ENCODE data around the gene SCAND1.
A peak's percentile ranks its signal among the peaks of the same experiment; 100 is the strongest.
"Not testable (repeated sequence)": the region's sequence is repeated elsewhere in the genome, so short reads cannot be mapped to it uniquely, and the experiment has no call there.

Gene SCAND1

DNA sequence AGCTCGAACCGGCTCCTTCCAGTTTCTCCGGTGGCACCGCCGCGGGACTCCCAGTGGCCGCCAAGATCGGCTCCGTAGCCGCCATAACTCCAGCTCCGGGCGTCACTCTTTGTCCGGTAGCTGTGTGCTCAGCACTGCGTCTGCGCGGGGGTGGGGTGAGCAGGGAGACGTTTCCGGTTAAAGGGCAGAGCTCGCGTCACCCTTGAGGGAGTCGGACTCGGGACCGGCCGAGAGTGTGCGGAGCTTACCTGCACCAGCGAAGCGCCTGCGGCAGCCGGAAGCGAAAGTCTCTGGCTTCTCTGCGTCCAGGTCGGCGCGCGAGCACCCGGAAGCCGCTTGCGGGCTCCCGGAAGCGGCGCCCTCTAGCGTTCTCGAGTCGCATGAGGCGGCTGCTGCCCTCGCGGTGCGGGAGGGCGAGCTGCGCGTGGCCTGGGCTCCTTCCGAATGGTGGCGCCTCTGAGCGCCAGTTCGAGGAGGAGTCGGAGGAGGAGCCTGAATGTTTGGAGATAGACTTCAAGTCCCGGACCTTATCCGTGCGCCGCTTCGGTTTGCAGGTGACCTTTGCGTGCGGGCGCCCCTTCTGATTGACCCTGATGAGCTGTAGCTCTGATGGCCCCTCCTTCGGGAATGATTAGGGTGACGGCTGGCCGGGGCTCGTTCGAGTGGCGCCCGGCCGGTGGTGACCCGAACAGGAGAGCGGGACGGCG lies at the start of gene SCAND1:
Gene SCAND1, minus strand, starts transcription at position 303 of the 707 bp plus-strand sequence. Its CDS starts 218 bp downstream, at position 85.
- DNase-seq = peak; percentile 82

DNA sequence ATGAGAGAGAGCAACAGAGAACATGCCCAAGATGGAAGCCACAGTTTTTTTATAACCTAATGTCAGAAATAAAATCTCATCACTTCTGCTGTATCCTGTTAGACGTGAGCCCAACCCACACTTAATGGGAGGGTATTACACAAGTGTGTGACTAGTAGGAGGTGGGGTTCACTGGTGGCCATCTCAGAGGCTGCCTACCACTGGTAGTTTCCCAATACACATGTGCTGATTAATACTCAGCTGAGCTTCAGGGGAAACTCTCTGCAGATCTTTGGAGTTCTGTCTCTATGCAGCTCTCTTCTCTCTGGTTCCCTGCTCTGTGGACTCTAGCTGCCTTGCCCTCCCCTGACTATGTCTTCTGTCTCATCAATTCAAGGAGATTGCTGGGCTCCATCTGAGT lies 49.7 kb upstream of the SCAND1 start:
- no peak for DNase-seq

DNA sequence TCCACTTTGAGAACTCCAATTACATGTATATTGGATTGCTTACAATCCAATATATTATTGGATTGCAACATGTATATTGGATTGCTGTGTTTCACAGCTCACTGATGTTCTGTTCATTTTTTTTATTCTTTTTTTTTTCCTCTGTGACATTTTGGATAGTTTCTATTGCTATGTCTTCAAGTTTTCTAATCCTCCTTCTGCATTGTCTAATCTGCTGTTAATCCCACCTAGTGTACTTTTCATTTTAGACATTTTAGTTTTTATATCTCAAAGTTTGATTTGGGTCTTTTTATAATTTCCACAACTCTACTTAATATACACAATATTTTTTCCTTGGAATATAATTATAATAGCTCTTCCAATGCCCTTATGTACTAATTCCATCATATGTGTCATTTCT lies 48.6 kb upstream of the SCAND1 start:
- no peak for DNase-seq

DNA sequence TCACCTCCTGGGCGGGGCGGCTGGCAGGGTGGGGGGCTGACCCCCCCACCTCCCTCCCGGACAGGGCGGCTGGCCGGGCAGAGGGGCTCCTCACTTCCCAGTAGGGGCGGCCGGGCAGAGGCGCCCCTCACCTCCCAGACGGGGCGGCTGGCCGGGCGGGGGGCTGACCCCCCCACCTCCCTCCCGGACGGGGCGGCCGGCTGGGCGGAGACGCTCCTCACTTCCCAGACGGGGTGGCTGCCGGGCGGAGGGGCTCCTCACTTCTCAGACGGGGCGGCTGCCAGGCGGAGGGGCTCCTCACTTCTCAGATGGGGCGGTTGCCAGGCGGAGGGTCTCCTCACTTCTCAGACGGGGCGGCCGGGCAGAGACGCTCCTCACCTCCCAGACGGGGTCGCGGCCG lies 47.0 kb upstream of the SCAND1 start:
- DNase-seq = not testable (repeated sequence)

DNA sequence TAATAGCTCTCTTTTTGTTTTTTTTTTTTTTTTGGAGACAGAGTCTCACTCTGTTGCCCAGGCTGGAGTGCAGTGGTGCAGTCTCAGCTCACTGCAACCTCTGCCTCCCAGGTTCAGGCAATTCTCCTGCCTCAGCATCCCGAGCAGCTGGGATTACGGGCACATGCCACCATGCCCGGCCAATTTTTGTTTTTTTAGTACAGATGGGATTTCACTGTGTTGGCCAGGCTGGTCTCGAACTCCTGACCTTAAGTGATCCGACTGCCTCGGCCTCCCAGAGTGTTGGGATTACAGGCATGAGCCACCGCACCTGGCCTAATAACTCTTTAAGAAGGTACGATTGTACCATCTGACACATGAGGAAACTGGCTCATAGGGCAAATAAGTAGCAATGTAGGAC lies 42.2 kb upstream of the SCAND1 start:
- not testable (repeated sequence) for DNase-seq

DNA sequence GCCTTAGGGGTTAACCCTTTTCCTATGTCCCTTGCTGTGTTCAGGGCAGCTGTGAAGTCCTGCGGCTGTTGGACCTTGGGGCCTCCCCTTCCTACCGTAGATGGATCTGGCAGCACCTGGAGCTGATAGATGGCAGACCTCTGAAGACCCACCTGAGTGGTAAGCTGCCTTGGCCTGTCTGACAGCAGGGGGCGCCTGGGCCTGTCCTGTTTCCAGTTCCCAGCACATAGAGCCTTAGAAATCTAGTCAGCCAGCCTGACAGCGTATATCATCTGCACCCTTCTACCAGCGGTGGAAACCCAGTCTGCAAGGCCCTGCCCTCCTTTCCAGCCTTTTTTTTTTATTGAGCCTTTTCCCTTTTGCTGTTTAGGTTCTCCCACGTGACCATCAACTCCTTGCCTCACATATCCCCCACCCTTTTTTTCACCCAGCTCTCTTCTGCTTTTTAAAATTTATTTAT lies 40.7 kb upstream of the SCAND1 start:
- DNase-seq = peak; percentile 65

DNA sequence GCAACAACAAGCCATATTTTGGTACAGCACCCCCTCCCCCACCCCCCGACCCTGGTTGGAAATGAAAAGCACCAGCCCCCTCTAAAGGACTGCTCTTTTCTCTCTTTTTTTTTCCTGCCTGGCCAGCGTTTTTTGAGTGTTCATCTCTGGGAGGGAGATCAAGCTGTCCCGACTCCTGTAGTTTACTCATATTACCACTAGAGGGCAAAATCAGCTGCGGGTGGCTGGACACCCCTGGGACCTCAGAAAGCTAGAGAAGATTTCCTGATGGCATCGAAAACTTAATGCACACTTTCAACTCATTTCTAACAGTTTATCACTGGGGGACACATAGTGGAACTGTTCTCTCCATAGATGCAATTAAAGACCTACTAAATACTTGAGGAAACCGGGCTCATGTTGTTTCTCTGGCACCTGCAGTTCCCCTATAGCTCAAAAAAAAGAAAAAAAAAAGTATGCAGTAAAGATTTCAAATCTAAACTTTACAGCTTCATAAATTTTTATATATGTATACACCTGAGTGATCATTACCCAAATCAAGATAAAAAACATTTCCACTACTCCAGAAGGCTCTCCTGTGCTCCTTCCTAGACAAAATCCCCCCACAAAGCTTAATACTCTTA lies 38.5 kb upstream of the SCAND1 start:
- DNase-seq = peak; percentile 70

DNA sequence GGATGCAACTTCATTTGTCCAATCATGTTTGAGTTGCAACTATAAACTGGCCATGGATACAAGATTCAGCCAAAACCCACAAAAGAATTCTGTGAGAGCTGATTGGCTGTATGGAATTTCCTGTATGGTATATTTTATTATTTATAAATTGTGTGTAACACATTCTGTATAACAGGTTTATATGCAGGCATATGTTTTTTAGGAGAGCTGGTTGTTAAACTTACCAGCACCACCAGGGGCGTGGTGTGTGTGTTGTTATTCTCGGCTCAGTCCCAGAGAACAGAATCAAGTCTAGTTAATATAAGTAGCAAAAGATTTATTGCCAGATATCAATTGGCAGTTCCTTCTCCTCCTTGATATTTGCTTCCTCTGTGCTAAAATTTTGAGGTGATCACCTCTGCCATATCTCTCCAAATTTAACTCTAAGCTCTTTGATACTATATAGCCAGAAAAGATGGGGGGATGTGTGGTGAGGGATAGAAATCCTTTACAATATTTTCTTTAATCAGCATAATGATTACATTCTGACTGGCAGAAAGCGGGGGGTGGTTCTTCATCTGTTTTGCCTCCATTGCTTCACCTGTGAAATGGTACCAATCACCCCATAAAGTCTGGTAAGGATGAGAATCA lies 37.0 kb upstream of the SCAND1 start:
- DNase-seq = no peak

DNA sequence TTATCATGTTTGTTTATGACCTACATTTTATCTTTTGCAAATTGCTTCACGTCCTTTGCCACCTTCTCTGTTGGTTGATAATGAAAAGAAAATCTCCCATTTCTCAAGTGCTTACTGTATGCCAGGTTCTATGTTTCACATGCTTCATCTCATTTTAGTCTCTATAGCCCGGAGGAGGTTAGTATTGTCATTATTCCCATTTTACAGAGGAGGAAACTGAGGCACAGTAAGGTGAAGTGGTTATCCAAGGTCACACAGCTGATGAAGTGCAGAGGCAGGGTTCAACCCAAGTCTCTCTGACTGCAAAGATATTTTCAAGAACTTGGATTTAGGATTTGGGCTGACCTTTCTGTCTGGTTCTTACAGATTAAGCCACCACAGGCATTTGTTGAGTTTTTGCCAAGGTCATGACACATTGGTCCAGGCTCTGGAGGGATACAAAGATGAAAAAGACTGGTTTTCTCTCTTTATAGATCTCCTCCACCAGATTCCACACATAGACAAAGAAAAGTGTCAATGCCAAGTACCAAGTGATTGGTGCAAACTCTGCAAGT lies 34.7 kb upstream of the SCAND1 start:
- DNase-seq = no peak

DNA sequence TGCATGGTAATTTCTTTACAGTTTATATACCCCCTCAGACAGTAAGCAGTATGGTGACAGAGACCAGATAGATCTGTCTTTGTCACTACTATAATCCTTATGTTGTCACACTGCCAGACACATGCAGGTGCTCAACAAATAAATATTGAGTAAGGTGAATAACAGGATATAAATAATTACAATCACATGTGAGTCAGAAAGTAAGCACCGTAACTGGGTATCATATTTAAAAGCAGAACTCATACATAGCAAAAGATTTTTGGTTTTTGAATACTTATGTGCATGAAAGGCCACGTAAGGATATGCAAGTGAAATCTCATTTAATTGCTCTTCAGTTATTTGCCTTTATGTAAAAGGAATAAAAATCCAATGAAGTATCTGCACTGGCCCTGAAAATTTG lies 31.5 kb upstream of the SCAND1 start:
- no peak for DNase-seq

DNA sequence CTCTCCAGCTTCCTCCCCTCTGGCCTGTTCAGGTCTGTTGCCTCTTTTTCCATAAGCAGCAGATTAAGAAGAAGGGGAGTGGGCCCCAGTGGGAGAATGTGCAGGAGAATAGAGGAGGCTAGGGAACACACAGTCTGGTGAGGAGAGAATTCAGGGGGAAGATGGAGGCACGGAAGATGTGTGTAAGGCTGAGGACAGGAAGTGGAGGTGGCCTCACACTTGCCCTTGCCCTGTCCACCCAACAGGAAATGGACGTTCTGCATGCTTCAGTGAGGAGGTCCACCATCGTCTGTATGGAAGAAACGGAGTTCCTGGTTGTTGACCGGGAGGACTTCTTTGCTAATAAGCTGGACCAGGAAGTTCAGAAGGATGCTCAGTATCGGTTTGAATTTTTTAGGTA lies 30.1 kb upstream of the SCAND1 start:
- no peak for DNase-seq

DNA sequence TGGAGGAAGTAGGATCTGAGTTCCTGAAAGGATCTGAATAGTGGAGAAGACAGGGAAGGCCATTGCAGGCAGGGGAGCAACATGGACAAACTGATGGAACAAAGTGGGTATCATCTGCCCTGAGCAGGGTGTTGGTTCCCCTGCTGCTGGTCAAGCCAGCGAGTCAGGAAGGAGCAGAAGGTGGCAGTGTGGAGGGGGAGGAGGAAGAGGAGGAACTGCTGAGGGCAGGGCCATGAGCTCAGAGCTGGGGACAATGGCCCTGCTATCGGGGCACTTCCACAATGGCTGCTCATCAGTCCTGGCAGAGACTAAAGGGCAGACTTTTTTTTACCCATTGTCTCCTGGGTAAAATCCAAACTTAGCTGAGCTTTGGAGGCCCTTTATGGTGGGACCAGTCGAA lies 27.7 kb upstream of the SCAND1 start:
- no peak for DNase-seq

DNA sequence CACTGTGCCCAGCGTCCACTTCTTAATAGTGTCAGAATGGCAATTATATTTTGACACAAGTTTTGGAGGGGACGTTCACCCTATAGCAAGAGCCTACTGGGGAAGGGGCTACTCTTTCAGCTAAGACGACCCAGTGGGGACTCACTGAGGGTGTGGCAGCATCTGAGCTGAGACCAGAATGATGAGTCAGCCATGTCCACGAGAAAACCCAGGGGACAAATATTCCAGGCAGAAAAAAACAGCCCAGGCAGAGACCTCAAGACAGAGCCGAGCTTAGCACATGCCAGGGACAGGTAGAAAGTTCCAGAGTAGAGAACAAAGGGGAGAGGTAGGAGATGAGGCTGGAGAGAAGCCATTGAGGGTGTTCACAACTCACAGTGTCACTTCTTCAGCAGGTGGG lies 25.2 kb upstream of the SCAND1 start:
- DNase-seq = no peak

DNA sequence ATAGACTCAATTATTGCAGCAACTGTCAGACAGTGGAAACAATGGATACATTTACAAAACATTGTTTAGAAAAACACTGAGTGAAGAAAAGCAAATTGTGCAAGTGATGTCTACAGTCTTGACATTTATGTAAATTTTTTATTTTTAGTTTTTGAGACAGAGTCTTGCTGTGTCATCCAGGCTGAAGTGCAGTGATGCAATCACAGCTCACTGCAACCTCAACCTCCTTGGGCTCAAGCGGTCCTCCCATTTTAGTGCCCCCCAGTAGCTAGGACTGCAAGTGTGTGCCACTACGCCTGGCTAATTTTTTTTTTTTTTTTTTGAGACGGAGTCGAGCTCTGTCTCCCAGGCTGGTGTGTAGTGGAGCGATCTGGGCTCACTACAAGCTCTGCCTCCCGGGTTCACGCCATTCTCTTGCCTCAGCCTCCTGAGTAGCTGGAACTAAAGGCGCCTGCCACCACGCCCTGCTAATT lies 23.8 kb upstream of the SCAND1 start:
- DNase-seq = no peak

DNA sequence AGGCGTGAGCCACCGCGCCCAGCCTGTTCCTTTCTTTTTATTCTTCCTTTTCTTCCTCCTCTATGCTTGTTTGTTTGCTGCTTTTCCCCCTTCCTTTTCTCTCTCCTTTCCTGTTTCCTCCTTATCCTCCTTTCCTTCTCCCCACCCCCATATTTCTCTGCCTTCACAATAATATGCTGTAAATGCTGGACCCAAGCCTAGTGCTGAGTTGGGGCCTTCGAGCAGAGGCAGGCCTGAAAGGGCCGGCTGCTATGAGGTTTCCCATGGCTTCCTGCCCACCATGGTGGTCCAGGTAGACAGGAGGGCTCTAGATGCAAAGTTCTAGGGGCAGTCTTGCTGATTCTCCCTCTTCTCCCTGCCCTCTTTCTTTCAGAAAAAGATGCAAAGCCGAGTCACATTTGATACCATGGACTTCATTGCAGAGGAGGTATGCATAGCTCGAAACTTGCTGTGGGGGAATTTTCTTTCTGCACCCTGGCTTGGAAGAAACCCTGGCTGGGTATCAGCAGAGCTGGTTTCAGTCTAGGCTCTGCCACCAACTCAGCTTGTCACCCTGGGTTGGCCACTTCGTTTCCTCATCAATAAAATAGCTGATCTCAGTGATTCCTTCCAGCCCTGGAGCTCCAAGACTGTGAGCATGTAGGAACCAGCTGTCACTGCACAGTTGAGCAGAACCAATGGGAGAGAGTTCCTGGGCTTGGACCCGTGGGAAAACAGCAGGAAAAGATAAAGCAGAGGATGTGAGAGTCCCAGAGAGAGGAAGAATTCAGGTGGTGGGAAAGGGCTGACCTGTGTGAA lies 21.5 kb upstream of the SCAND1 start:
- no peak for DNase-seq

DNA sequence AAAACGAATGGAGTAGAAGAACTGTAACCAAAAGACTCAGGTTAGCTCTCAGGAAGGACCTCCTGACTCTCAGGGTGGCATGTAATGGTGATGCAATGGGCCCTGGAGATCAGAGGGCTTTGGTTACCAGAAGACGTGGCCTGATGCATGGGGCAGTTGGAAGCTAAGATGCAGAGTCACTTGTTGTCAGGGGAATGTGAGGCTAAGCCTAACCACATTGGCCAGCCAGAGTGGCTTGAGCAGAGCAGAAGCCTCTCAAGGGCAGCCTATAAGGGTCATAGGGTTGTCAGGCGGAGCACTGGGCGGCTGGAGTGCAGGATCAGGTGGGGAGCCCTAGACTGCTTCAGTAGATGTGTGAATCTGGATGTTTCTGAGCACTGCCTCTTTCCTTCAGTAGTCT lies 20.0 kb upstream of the SCAND1 start:
- DNase-seq = no peak

DNA sequence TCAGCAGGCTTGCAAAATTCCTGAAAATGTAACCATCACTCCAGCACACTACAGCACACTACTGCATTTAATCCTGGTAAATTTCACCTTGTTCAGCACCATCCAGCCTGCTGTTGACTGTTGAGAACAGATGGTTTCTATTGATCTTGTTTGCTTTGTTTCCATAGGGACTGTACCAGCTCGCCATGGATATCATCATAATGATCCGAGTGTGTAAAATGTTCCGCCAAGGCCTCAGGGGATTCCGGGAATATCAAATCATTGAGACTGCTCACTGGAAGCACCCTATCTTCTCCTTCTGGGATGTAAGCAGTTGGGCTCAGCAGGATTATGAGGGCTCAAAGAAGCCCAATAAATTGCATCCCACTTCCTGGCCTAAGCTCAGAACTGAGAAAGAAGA lies 18.2 kb upstream of the SCAND1 start:
- no peak for DNase-seq

DNA sequence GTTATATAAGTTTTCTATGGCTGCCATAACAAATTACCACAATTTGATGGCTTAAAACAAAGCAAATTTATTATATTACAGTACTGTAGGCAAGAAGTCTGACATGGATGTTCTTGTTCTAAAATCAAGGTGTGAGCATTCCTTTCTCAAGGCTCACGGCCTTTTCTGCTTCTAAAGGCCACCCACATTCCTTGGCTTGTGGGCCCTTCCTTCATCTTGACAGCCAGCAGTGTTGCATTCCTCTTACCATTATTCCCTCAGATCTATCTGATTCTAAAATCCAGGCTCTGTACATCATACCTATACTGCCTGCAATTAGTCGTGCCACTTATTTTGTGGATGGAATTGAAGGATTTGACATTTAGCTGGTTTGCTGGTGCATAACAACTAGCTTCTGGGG lies 17.7 kb upstream of the SCAND1 start:
- no peak for DNase-seq

DNA sequence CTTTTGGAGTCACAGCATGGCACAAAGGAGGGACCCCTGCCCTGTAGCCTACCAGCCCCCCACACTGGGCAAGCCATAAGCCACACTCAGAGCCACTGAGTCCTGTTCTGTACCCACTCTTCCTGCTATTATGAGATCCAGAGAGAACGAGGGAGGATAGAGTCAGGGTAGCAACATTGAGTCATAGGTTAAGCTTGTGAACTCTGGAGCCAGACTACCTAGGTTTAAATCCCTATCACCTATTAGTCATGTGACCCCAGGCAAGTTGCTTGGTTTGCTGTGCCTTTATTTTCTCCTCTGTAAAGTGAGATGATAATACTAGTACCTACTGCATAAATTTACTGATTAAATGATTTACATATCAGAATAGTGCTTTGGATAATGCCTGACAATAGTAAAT lies 14.6 kb upstream of the SCAND1 start:
- DNase-seq = no peak

DNA sequence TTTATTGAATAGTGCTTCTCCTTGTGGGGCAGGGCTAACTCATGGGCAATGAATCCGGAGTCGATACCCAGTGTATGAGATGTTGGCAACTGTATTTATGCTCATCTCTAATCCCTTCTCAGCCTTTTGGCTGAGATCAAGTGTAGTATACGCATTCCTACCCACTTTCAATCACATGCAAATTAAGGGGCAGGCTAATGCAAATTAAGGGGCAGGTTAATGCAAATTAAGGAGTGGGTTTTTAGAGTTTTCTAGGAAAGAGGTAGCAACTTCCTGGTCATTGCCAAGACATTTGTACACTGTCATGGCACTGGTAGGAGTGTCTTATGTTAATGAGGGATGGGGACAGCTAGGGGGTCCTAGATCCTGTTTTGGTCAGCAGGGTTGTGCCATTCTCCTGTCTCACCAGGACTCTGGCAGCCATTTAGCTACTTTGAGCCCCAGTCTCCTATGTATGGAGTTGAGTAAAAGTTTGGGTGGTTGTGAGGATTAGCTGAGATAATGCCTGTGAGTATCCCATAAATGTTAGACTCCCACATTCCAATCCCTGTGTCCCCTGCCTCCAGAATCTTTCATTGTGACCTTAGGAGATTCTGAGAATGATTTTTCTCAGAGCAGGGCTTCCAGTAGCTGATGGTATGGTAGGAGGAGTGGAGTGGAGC lies 13.8 kb upstream of the SCAND1 start, which contains the start of gene CNBD2:
Gene CNBD2, plus strand, starts transcription at position 612 of the 662 bp plus-strand sequence. CDS start 173 bp downstream, outside the sequence.
- DNase-seq = no peak

DNA sequence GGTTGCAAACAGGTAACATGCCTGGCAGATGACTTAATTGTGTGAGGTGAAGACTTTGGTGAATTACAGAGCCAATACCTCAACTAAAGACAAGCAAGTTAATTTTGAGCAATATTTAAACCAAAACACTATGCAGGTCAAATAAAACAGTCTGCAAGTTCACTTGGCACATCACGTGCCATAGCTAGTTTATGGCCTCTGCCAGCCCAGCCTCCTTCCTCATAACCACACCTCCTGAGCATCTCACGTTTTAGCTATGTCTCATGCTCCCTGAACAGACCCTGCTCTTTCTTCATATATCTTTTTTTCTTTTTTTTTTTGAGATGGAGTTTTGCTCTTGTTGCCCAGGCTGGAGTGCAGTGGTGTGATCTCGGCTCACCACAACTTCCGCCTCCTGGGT lies 9.6 kb upstream of the SCAND1 start:
- DNase-seq = no peak

DNA sequence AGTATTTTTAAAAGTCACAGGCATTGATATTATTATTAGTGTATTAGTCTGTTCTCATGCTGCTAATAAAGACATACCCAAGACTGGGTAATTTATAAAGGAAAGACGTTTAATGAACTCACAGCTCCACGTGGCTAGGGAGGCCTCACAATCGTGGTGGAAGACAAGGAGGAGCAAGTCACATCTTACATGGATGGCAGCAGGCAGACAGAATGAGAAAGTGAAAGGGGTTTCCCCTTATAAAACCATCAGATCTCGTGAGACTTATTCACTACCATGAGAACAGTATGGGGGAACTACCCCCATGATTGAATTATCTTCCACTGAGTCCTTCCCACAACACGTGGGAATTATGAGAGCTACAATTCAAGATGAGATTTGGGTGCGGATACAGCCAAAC lies 5.0 kb upstream of the SCAND1 start:
- DNase-seq = not testable (repeated sequence)
